Mononuclear cell (primary cell): ENCODE data around the gene FCN2. TPM values are rescaled to one million over a fixed set of nuclear protein-coding genes. Genes with fewer than 3 reads are reported as not detected.

ENCODE experiments used
- H3K27me3 ChIP-seq: 2 replicates; pipeline ENCODE4 v1.6.0; 2011; ENCODE audit warnings: low read length, control low read depth; ENCODE audit not compliant: insufficient read depth
- H3K4me1 ChIP-seq: 2 replicates; pipeline ENCODE4 v1.5.1; 2011; ENCODE audit warnings: mild to moderate bottlenecking, low read length, control low read depth; ENCODE audit not compliant: insufficient read depth
- H3K4me3 ChIP-seq: 2 replicates; pipeline ENCODE4 v1.5.1; 2011; ENCODE audit warnings: mild to moderate bottlenecking, low read length, moderate library complexity
- H3K9me3 ChIP-seq: 2 replicates; pipeline ENCODE4 v1.5.1; 2011; ENCODE audit warnings: low read depth, mild to moderate bottlenecking, control low read depth, low read length
- total RNA-seq: library from RNA; depleted of rRNA; stranded (reverse); fragments of >200 nt; gene quantifications from one replicate; pipeline ENCODE4 v1.2.3, GENCODE V29; 2012

Gene FCN2
- total RNA-seq, 1 donor: not detected

GRCh38 chr9:134932606-134933005 lies 52.0 kb downstream of the FCN2 start:
- Histone ChIP-seq H3K4me3 (no peak overlapping the region), H3K4me1 (peaks cover 92% of the 10 kb centered on the region)

GRCh38 chr9:134933076-134933659 lies 52.6 kb downstream of the FCN2 start:
- Histone ChIP-seq H3K4me3 (no peak overlapping the region), H3K4me1 (peaks cover 94% of the 10 kb centered on the region), H3K27me3 (no peaks in the 10 kb centered on the region), H3K9me3 (no peaks in the 10 kb centered on the region)

More at GRCh38 chr9:134932606-134933005, 52.0 kb downstream of the FCN2 start:
- Histone ChIP-seq H3K9me3 (no peaks in the 10 kb centered on the region), H3K27me3 (no peaks in the 10 kb centered on the region)

- H3K9me3 ChIP-seq: no peaks in the 10 kb centered on the region
- no peaks in the 10 kb centered on the region for H3K27me3 ChIP-seq
- peaks cover 84% of the 10 kb centered on the region for H3K4me1 ChIP-seq
- no peak overlapping the region for H3K4me3 ChIP-seq
Measured at GRCh38 chr9:134935056-134935640, 54.5 kb downstream of the FCN2 start.

- H3K4me1 ChIP-seq: peaks cover 81% of the 10 kb centered on the region
- H3K27me3 ChIP-seq: no peaks in the 10 kb centered on the region
- no peak overlapping the region for H3K4me3 ChIP-seq
- H3K9me3 ChIP-seq: no peaks in the 10 kb centered on the region
Measured at GRCh38 chr9:134935701-134936345, 55.2 kb downstream of the FCN2 start.

DNA sequence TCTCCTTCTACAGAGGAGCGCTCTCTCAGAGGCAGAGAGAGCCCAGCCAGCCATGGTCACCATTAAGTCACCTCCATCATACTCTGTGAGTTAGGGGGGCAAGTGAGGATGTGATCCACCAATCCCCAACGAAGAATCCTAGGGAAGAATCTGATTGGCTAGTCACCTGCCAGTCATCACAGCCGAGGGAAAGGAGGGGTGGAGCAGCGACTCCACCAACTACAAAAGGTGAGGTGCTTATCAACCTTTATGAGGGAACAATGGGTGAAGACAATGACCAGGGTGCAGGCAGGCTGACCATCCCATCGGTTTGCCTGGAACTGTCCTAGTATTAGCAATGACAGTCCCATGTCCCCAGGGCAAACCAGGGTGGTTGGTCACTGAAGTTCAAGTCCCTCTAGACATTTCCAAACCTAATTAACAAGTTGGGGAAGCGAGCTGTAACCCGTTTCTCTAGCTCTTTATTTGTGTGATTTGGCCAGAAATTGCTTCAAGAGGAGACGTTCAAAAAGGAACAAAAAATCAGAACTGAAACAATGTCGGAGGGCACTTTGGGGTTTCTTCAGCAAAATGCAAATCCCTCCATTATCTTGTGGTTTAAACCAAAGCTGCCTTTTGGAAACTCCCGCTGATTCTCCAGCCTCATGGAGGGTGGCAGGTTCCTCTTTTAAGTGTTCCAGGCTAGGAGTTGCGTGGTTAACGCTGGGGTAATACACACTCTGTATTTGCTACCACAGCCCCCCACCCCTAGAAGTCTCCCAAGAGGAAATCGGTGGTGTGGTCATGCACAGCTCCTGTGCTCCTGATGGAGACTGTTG lies 55.9 kb downstream of the FCN2 start:
- no peaks in the 10 kb centered on the region for H3K9me3 ChIP-seq
- no peak overlapping the region for H3K4me3 ChIP-seq
- peaks cover 74% of the 10 kb centered on the region for H3K4me1 ChIP-seq
- H3K27me3 ChIP-seq: no peaks in the 10 kb centered on the region

Other genes starting within 250 kb of the FCN2 start
- 0.21 TPM for gene COL5A1, start 239.0 kb upstream of the FCN2 start, total RNA-seq
- 1,156 TPM for gene FCN1, start 37.1 kb downstream of the FCN2 start, total RNA-seq
- 4.4 TPM for gene OLFM1, start 206.9 kb downstream of the FCN2 start, total RNA-seq